ENCODE results near the gene PHYH.
"Not testable (repeated sequence)": the region's sequence is repeated elsewhere in the genome, so short reads cannot be mapped to it uniquely, and the experiment has no call there.

Gene PHYH

DNA sequence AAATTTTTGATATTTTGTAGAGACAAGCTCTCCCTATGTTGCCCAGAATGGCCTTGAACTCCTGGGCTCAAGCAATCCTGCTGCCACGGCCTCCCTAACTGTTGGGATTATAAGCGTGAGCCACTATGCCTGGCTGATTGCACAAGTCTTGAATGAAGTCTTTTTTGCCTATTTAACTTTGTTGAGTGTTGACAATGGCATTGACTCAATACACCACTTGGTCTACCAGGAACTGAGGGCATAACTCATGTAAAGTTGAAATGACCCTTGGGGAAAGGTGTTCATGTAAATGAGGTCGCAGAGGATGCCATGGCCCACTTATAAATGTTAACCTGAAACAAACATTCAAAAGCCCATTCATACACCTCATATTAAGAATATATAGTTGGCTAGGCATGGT, 58.3 kb downstream of the PHYH start:
- H3K4me3 ChIP-seq (ENCODE audit: control insufficient read depth, low read depth, low read length): no peak overlapping the region
- TF ChIP-seq, protein P1, sequence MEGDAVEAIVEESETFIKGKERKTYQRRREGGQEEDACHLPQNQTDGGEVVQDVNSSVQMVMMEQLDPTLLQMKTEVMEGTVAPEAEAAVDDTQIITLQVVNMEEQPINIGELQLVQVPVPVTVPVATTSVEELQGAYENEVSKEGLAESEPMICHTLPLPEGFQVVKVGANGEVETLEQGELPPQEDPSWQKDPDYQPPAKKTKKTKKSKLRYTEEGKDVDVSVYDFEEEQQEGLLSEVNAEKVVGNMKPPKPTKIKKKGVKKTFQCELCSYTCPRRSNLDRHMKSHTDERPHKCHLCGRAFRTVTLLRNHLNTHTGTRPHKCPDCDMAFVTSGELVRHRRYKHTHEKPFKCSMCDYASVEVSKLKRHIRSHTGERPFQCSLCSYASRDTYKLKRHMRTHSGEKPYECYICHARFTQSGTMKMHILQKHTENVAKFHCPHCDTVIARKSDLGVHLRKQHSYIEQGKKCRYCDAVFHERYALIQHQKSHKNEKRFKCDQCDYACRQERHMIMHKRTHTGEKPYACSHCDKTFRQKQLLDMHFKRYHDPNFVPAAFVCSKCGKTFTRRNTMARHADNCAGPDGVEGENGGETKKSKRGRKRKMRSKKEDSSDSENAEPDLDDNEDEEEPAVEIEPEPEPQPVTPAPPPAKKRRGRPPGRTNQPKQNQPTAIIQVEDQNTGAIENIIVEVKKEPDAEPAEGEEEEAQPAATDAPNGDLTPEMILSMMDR (conservative IDR thresholded peaks at IDR 0.05; ENCODE audit: control insufficient read depth, insufficient read depth, low read depth, low read length): no peak
- DNase-seq (ENCODE audit: low read depth): no peak

- no peak overlapping the region for H3K4me3 ChIP-seq (ENCODE audit: control insufficient read depth, low read depth, low read length)
- DNase-seq (ENCODE audit: low read depth): no peak
- TF ChIP-seq, protein P1 (conservative IDR thresholded peaks at IDR 0.05; ENCODE audit: control insufficient read depth, insufficient read depth, low read depth, low read length): no peak
Measured at GRCh38 chr10:13239923-13240322, 59.9 kb downstream of the PHYH start.

GRCh38 chr10:13238271-13239077, 61.4 kb downstream of the PHYH start:
- TF ChIP-seq, protein P1 (conservative IDR thresholded peaks at IDR 0.05; ENCODE audit: control insufficient read depth, insufficient read depth, low read depth, low read length): no peak
- H3K4me3 ChIP-seq (ENCODE audit: control insufficient read depth, low read depth, low read length): no peak overlapping the region
- no peak for DNase-seq (ENCODE audit: low read depth)

- TF ChIP-seq, protein P1 (conservative IDR thresholded peaks at IDR 0.05; ENCODE audit: control insufficient read depth, insufficient read depth, low read depth, low read length): no peak
- H3K4me3 ChIP-seq (ENCODE audit: control insufficient read depth, low read depth, low read length): no peak overlapping the region
- DNase-seq (ENCODE audit: low read depth): no peak
Measured at GRCh38 chr10:13236638-13237037, 63.2 kb downstream of the PHYH start.

DNA sequence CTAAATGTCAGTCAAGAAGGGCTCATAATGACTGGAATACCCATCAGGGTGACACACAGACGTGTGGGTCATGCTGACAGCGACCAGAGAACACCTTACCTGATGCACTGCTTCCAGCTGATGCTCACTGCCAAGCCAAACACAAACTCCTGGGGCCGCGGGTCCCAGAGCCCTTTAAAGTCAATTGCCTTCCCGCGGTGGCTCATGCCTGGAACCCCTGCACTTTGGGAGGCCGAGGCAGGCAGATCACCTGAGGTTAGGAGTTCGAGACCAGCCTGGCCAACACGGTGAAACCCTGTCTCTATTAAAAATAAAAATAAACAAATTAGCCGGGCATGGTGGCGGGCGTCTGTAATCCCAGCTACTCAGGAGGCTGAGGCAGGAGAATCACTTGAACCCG, 65.1 kb downstream of the PHYH start:
- not testable (repeated sequence) for DNase-seq (ENCODE audit: low read depth)

DNA sequence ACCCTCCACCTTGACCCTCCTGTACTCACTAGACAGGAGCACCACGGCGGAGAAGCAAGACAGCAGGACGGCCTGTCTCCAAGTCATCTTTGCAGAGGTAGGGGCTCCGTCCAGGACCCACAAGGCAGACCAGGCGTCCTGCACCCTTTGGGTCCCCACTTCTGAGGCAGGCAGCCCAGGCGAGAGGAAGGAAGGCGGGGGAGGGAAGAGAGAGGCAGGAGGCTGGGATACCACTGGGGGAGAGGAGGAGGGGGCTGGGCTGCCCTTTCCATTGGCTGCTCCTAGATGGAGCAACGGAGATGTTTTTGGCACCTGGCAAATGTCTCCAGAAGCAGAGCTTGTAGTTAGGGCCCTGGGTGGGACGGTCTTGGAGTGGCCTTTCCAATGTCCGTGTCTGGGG, 65.7 kb downstream of the PHYH start, which contains the start of gene UCMA:
TSS of gene UCMA (minus strand) at position 203 of the 400 bp plus-strand sequence. CDS start at position 87, 116 bp downstream.
- TF ChIP-seq, protein P1 (conservative IDR thresholded peaks at IDR 0.05; ENCODE audit: control insufficient read depth, insufficient read depth, low read depth, low read length): no peak
- no peak for DNase-seq (ENCODE audit: low read depth)
- no peak within 1 kb of the TSS for H3K4me3 ChIP-seq (ENCODE audit: control insufficient read depth, low read depth, low read length)

More for the DNA sequence above, 65.1 kb downstream of the PHYH start:
- H3K4me3 ChIP-seq (ENCODE audit: control insufficient read depth, low read depth, low read length): not testable (repeated sequence)

DNA sequence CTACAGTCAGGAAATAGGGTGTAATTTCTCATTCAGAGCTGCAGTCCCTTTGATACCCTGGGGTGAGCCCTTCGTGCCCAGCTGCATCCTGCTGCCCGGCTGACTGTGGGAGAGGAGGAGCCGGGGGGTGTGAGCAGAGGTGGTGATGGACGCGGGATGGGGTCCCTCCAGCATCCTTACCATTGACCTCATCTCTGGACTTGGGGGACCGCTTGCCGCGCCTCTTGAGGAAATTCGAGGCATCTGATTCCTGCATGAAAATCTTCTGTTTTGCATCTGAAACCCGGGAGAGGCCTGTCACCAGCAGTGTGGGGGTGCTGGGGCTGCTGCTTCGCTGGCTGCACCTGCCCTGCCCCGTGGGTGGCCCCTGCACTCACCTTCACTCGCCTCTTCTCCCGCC, 66.5 kb downstream of the PHYH start:
- H3K4me3 ChIP-seq (ENCODE audit: control insufficient read depth, low read depth, low read length): no peak overlapping the region
- DNase-seq (ENCODE audit: low read depth): no peak
- TF ChIP-seq, protein P1 (conservative IDR thresholded peaks at IDR 0.05; ENCODE audit: control insufficient read depth, insufficient read depth, low read depth, low read length): no peak

Measured in fibroblast of mammary gland (primary cell).